Thyroid gland (tissue), 4 donors: ENCODE measurements around the gene GRWD1.

Source experiments
- POLR2A ChIP-seq, 2 donors: fragments of 450-650 bp; IDR thresholded peaks; one replicate each; pipeline ENCODE4 v1.6.1; 2017; ENCODE audit warnings: antibody characterized with exemption in 2 of 2, mild to moderate bottlenecking in 2 of 2, moderate library complexity in 1 of 2
- TF ChIP-seq, protein P1 (sequence below), 6 experiments: fragments of 200-600 bp in 3 of 6; fragments of 450-650 bp in 3 of 6; sonication (generic) in 3 of 6; IDR thresholded peaks; one replicate each; pipeline ENCODE4 v1.5.1; 2016 to 2019; ENCODE audit warnings: antibody characterized with exemption in 6 of 6, mild to moderate bottlenecking in 2 of 6, inconsistent platforms in 1 of 6, moderate library complexity in 1 of 6

- TF ChIP-seq, protein P1, sequence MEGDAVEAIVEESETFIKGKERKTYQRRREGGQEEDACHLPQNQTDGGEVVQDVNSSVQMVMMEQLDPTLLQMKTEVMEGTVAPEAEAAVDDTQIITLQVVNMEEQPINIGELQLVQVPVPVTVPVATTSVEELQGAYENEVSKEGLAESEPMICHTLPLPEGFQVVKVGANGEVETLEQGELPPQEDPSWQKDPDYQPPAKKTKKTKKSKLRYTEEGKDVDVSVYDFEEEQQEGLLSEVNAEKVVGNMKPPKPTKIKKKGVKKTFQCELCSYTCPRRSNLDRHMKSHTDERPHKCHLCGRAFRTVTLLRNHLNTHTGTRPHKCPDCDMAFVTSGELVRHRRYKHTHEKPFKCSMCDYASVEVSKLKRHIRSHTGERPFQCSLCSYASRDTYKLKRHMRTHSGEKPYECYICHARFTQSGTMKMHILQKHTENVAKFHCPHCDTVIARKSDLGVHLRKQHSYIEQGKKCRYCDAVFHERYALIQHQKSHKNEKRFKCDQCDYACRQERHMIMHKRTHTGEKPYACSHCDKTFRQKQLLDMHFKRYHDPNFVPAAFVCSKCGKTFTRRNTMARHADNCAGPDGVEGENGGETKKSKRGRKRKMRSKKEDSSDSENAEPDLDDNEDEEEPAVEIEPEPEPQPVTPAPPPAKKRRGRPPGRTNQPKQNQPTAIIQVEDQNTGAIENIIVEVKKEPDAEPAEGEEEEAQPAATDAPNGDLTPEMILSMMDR (IDR thresholded peaks at IDR 0.05) = no peak
- TF ChIP-seq POLR2A (IDR thresholded peaks at IDR 0.05) = no peak
Measured at GRCh38 chr19:48418317-48419064, 27.3 kb upstream of the GRWD1 start.
